SK-N-SH (cell line): ENCODE data around the gene DNMT3A.

Source experiments
- CTCF ChIP-seq: fragments of 200-600 bp; sonication (generic); IDR thresholded peaks from 2 replicates; pipeline ENCODE4 v1.6.1; 2017; ENCODE audit warnings: antibody characterized with exemption, mild to moderate bottlenecking, moderate library complexity
- ELF1 ChIP-seq: IDR thresholded peaks from 2 replicates; pipeline ENCODE4 v1.4.0; 2012
- EP300 ChIP-seq, 2 experiments: IDR thresholded peaks; 2 replicates each; pipeline versions ENCODE4 v1.4.0 to v1.6.1; 2012; ENCODE audit warnings: borderline replicate concordance in 1 of 2, low read depth in 1 of 2, low read length in 1 of 2
- EZH2phosphoT487 ChIP-seq: fragments of 200-600 bp; sonication (generic); IDR thresholded peaks from 2 replicates; pipeline ENCODE4 v1.6.1; 2017; ENCODE audit warnings: low read depth, mixed run types, mild to moderate bottlenecking, antibody characterized with exemption, moderate library complexity, borderline replicate concordance
- FOXJ3 ChIP-seq: sonication (generic); formaldehyde crosslinking; IDR thresholded peaks from 2 replicates; pipeline ENCODE4 v1.5.1; 2020; ENCODE audit warnings: mild to moderate bottlenecking, missing genetic modification reagents
- MAX ChIP-seq: IDR thresholded peaks from 2 replicates; pipeline ENCODE4 v1.4.0; 2012; ENCODE audit warnings: low read depth
- POLR2AphosphoS5 ChIP-seq: IDR thresholded peaks from 2 replicates; pipeline ENCODE4 v1.6.1; 2012; ENCODE audit warnings: low read depth, low read length
- RAD21 ChIP-seq: IDR thresholded peaks from 2 replicates; pipeline ENCODE4 v1.6.1; 2012; ENCODE audit warnings: mild to moderate bottlenecking, low read length
- RCOR1 ChIP-seq: fragments of 150-350 bp; IDR thresholded peaks from 2 replicates; pipeline ENCODE4 v1.6.1; 2017; ENCODE audit warnings: antibody characterized with exemption, low read length
- REST ChIP-seq: IDR thresholded peaks from 2 replicates; pipeline ENCODE4 v1.6.1; 2012; ENCODE audit warnings: mild to moderate bottlenecking, low read depth, low read length, moderate library complexity
- SMC3 ChIP-seq: IDR thresholded peaks from 2 replicates; pipeline ENCODE4 v1.6.1; 2012; ENCODE audit warnings: low read depth, low read length, improper control_type of control experiment
- TCF12 ChIP-seq: IDR thresholded peaks from 2 replicates; pipeline ENCODE4 v1.4.0; 2012
- TEAD4 ChIP-seq: IDR thresholded peaks from 2 replicates; pipeline ENCODE4 v1.4.0; 2012; ENCODE audit warnings: mild to moderate bottlenecking, borderline replicate concordance; ENCODE audit not compliant: insufficient read depth
- TF ChIP-seq, protein P1 (sequence below): fragments of 150-350 bp; IDR thresholded peaks from 2 replicates; pipeline ENCODE4 v1.6.1; 2016; ENCODE audit warnings: mild to moderate bottlenecking, low read depth, low read length

DNA sequence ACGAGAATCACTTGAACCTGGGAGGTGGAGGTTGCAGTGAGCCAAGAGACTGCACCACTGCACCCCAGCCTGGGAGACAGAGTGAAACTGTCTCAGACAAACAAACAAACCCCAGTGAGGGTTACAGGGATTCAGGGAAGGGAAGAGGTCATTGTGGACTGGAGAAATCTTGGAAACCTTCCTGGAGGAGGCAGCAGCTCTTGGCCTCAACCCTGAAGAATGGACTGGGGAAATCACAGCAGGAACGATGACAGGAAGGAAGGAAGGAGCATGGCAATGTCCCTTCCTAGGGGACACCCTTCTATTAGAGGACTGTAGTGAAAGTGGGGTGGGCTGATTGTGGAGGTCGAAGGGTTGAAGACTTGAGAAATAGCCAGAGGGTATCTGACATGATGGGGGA lies 72.5 kb downstream of the DNMT3A start:
- TF ChIP-seq RAD21 (no peak), TEAD4 (no peak), EZH2phosphoT487 (no peak), TCF12 (no peak), REST (no peak), FOXJ3 (CRISPR knock-in tag) (no peak), POLR2AphosphoS5 (no peak), CTCF (no peak), SMC3 (no peak), RCOR1 (no peak), MAX (no peak), EP300 (IDR thresholded peaks at IDR 0.05; ENCODE audit: borderline replicate concordance in 1 of 2, low read depth in 1 of 2, low read length in 1 of 2) (no peak), ELF1 (no peak)
- TF ChIP-seq, protein P1, sequence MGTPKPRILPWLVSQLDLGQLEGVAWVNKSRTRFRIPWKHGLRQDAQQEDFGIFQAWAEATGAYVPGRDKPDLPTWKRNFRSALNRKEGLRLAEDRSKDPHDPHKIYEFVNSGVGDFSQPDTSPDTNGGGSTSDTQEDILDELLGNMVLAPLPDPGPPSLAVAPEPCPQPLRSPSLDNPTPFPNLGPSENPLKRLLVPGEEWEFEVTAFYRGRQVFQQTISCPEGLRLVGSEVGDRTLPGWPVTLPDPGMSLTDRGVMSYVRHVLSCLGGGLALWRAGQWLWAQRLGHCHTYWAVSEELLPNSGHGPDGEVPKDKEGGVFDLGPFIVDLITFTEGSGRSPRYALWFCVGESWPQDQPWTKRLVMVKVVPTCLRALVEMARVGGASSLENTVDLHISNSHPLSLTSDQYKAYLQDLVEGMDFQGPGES: no peak
